DOHH2 (cell line): ENCODE results near the gene MRM2.

ENCODE experiments used
- H3F3A ChIP-seq: fragments of 200-600 bp; sonication (generic), shearing (Covaris generic); 2 replicates; pipeline ENCODE4 v1.6.0; 2016; ENCODE audit warnings: antibody characterized with exemption, mild to moderate bottlenecking; ENCODE audit not compliant: control insufficient read depth, insufficient read depth
- H3K27ac ChIP-seq: fragments of 200-600 bp; sonication (generic); 2 replicates; pipeline ENCODE4 v1.5.1; 2014; ENCODE audit warnings: low read depth, mild to moderate bottlenecking, low read length, moderate library complexity
- H3K27me3 ChIP-seq: fragments of 200-600 bp; sonication (generic); 2 replicates; pipeline ENCODE4 v1.6.1; 2014; ENCODE audit warnings: mild to moderate bottlenecking, low read length, mixed read lengths; ENCODE audit not compliant: control insufficient read depth
- H3K36me3 ChIP-seq: fragments of 200-600 bp; sonication (generic); 2 replicates; pipeline ENCODE4 v1.6.1; 2014; ENCODE audit warnings: mild to moderate bottlenecking, low read length, moderate library complexity, mixed read lengths; ENCODE audit not compliant: control insufficient read depth
- H3K4me1 ChIP-seq: fragments of 200-600 bp; sonication (generic); 2 replicates; pipeline ENCODE4 v1.6.1; 2014; ENCODE audit warnings: mild to moderate bottlenecking, low read length, mixed read lengths; ENCODE audit not compliant: control insufficient read depth
- H3K4me2 ChIP-seq: fragments of 200-600 bp; sonication (generic); 2 replicates; pipeline ENCODE4 v1.6.0; 2014; ENCODE audit warnings: mild to moderate bottlenecking, low read length, moderate library complexity
- H3K4me3 ChIP-seq: fragments of 200-600 bp; sonication (generic); 2 replicates; pipeline ENCODE4 v1.5.1; 2014; ENCODE audit warnings: mild to moderate bottlenecking, low read length, mixed read lengths
- H3K79me2 ChIP-seq: fragments of 200-600 bp; sonication (generic); 2 replicates; pipeline ENCODE4 v1.6.1; 2014; ENCODE audit warnings: mild to moderate bottlenecking, low read length, mixed read lengths; ENCODE audit not compliant: control insufficient read depth
- H3K9me2 ChIP-seq: fragments of 200-600 bp; sonication (generic); replicated peaks from 2 replicates; pipeline ENCODE4 v1.6.1; 2014; ENCODE audit warnings: mild to moderate bottlenecking, low read length, mixed read lengths; ENCODE audit not compliant: control insufficient read depth
- H3K9me3 ChIP-seq: fragments of 200-600 bp; sonication (generic); 2 replicates; pipeline ENCODE4 v1.6.1; 2014; ENCODE audit warnings: antibody characterized with exemption, low read length, mixed read lengths; ENCODE audit not compliant: control insufficient read depth, insufficient read depth
- H4K20me1 ChIP-seq: fragments of 200-600 bp; sonication (generic); 2 replicates; pipeline ENCODE4 v1.6.0; 2014; ENCODE audit warnings: low read depth, mild to moderate bottlenecking, antibody characterized with exemption, low read length, moderate library complexity; ENCODE audit not compliant: control insufficient read depth, insufficient read depth
- CTCF ChIP-seq: fragments of 200-600 bp; sonication (generic); IDR thresholded peaks from one replicate; pipeline ENCODE4 v1.5.1; 2014; ENCODE audit warnings: antibody characterized with exemption, mild to moderate bottlenecking, low read depth, low read length; ENCODE audit not compliant: poor library complexity, severe bottlenecking
- EZH2phosphoT487 ChIP-seq: fragments of 200-600 bp; sonication (generic); IDR thresholded peaks from 2 replicates; pipeline ENCODE4 v1.6.1; 2017; ENCODE audit warnings: borderline replicate concordance, mild to moderate bottlenecking, antibody characterized with exemption, low read length, moderate library complexity, mixed read lengths

MRM2 gene

GRCh38 chr7:2222516-2222915 lies 19.5 kb downstream of the MRM2 start:
- Histone ChIP-seq H3K27me3 (no peaks in the 10 kb centered on the region), H3K9me2 (no peaks in the 10 kb centered on the region), H3K4me3 (no peak overlapping the region), H3K4me1 (no peaks in the 10 kb centered on the region), H3K79me2 (peaks cover 58% of the 10 kb centered on the region), H4K20me1 (peaks cover 1% of the 10 kb centered on the region; the same call in 1 of the 2 replicates), H3K4me2 (no peak overlapping the region), H3K36me3 (peaks cover 94% of the 10 kb centered on the region), H3K27ac (no peak overlapping the region), H3K9me3 (no peaks in the 10 kb centered on the region), H3F3A (no peaks in the 10 kb centered on the region)
- TF ChIP-seq EZH2phosphoT487 (no peak), CTCF (no peak)

GRCh38 chr7:2220954-2221353 lies 21.1 kb downstream of the MRM2 start:
- Histone ChIP-seq H3K36me3 (peaks cover 94% of the 10 kb centered on the region), H3K4me3 (no peak overlapping the region), H3K79me2 (peaks cover 44% of the 10 kb centered on the region), H3K27me3 (no peaks in the 10 kb centered on the region), H3K27ac (no peak overlapping the region), H3K9me3 (no peaks in the 10 kb centered on the region), H3K4me1 (no peaks in the 10 kb centered on the region), H4K20me1 (no peaks in the 10 kb centered on the region; the same call in 1 of the 2 replicates), H3K9me2 (no peaks in the 10 kb centered on the region), H3F3A (no peaks in the 10 kb centered on the region), H3K4me2 (no peak overlapping the region)
- TF ChIP-seq EZH2phosphoT487 (no peak), CTCF (no peak)

- no peaks in the 10 kb centered on the region; the same call in 1 of the 2 replicates for H4K20me1 ChIP-seq
- H3K4me3 ChIP-seq: no peak overlapping the region
- peaks cover 94% of the 10 kb centered on the region for H3K36me3 ChIP-seq
- H3K4me1 ChIP-seq: no peaks in the 10 kb centered on the region
- H3K27me3 ChIP-seq: no peaks in the 10 kb centered on the region
- no peak overlapping the region for H3K27ac ChIP-seq
- H3K4me2 ChIP-seq: no peak overlapping the region
- H3K9me3 ChIP-seq: no peaks in the 10 kb centered on the region
- peaks cover 40% of the 10 kb centered on the region for H3K79me2 ChIP-seq
- no peak for TF ChIP-seq CTCF
- no peak for TF ChIP-seq EZH2phosphoT487
- no peaks in the 10 kb centered on the region for H3K9me2 ChIP-seq
- no peaks in the 10 kb centered on the region for H3F3A ChIP-seq
These were observed 21.5 kb downstream of the MRM2 start for GRCh38 chr7:2220506-2220905.
